H1 (cell line): ENCODE data around the gene DPM3. TPM values are rescaled to one million over a fixed set of nuclear protein-coding genes. Genes with fewer than 3 reads are reported as not detected.

Source experiments
- BACH1 ChIP-seq: IDR thresholded peaks from 2 replicates; pipeline ENCODE4 v1.6.1; 2012; ENCODE audit warnings: low read length, improper control_type of control experiment
- SRF ChIP-seq: IDR thresholded peaks from 2 replicates; pipeline ENCODE4 v1.6.1; 2011; ENCODE audit warnings: mild to moderate bottlenecking, low read depth, low read length, moderate library complexity
- polyA plus RNA-seq, 7 experiments: library from polyadenylated mRNA; depleted of rRNA in 3 of 7; stranded (reverse) in 5 of 7; unstranded in 2 of 7; fragments of >200 nt in 5 of 7; fragments of 200-250 nt in 2 of 7; gene quantifications; 1 replicate in 5 of 7; 2 replicates in 1 of 7; 4 replicates in 1 of 7; pipeline versions ENCODE4 v1.2.1 to v1.2.3, GENCODE V29; 2011 to 2013; ENCODE audit warnings: missing spikeins in 2 of 7, mixed read lengths in 2 of 7
- total RNA-seq: library from RNA; stranded (reverse); fragmentation: NEBNext Ultra II Directional; extraction: Animal tissue kit (Norgen Biotek cat#: 25700); gene quantifications from 2 replicates; pipeline ENCODE4 v1.2.1, GENCODE V29; 2021

The DPM3 gene
- total and polyA plus RNA-seq, 2 of the 8 experiments (the other 6 are each of a cell fraction or from before 2014, with no cell fraction given), result 44.8 to 227 TPM

DNA sequence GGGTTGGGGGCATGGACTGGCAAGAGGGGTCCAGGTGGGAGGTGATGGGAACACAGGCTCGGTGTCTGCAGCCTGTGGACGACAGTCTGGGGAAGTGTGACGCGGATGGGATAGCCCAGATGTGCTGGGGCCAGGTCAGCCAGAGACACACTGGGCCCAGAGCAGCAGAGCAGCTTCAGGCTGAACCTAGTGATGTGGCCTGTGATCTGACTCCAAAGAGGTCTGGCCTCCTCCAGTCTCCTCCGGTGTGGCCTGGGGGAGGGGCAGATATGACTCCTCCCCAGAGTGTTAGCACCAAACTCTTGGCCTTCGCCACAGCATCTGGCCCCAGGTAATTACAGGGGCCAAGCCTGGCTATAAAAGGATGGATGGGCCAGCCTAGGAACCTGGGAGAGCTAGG is 48.2 kb downstream of the DPM3 start (continued):
- TF ChIP-seq SRF (no peak), BACH1 (no peak)
